ENCODE measurements around the gene GPATCH8.

The GPATCH8 gene

DNA sequence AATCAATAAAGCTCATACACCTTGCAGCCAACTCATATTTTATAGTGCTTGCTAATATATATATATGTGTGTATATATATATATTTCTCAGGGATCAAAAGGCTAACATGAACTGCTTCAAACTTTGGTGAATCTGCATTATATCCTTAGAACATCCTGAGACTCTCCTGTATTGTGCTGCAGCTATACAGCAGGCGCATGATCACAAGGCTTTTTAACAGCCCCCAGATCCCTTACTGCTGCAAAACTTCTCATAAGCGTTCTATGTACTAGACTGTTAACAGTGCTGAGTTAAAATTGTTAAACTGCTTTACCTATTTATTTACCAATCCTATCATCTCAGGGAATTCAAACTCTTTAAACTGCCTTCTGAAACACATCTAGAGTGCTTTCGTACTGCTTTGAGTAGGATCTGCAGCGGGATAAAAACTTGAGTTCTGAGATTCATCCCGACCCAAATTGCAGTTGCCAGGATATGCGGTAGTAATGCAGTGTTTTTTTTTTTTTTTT, 1.3 kb downstream of the GPATCH8 start:
- no peak for DNase-seq (ENCODE audit: low spot score)
- TF ChIP-seq, protein P1, sequence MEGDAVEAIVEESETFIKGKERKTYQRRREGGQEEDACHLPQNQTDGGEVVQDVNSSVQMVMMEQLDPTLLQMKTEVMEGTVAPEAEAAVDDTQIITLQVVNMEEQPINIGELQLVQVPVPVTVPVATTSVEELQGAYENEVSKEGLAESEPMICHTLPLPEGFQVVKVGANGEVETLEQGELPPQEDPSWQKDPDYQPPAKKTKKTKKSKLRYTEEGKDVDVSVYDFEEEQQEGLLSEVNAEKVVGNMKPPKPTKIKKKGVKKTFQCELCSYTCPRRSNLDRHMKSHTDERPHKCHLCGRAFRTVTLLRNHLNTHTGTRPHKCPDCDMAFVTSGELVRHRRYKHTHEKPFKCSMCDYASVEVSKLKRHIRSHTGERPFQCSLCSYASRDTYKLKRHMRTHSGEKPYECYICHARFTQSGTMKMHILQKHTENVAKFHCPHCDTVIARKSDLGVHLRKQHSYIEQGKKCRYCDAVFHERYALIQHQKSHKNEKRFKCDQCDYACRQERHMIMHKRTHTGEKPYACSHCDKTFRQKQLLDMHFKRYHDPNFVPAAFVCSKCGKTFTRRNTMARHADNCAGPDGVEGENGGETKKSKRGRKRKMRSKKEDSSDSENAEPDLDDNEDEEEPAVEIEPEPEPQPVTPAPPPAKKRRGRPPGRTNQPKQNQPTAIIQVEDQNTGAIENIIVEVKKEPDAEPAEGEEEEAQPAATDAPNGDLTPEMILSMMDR (IDR thresholded peaks at IDR 0.05; ENCODE audit: borderline replicate concordance, control extremely low read depth, extremely low read depth, insufficient read depth, missing control alignments), result no peak
- in situ Hi-C loops (cut with MboI; ENCODE audit: low sequenced_read_pairs, unreplicated experiment), result loop anchor here (10.0 to 25.0 kb wide), 2 partner anchors 97 to 290 kb away; partner anchors contain the start of gene UBTF

DNA sequence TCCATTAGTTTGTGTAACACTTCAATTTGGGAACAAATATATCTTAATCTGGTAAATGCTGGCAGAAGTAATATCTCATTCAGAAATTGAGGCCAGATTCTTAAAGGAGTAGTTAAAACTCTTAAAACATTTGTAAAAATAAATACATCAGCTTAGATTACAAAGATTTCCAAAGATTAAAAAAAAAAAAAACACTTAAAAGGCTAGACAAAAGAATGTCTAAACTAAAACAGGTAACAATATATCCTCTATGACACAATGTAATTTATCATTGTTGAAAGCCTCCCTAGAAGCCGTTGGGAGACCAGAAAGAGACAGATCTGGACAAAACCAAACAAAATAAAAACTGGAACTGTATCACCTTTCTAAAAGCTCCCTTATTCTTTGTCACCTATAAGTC, 3.5 kb downstream of the GPATCH8 start:
- in situ Hi-C loops (cut with MboI; ENCODE audit: low sequenced_read_pairs, unreplicated experiment), result loop anchor here (10.0 to 25.0 kb wide), 2 partner anchors 95 to 287 kb away; partner anchors contain the start of gene UBTF
- DNase-seq (ENCODE audit: low spot score), result no peak
- TF ChIP-seq, protein P1 (IDR thresholded peaks at IDR 0.05; ENCODE audit: borderline replicate concordance, control extremely low read depth, extremely low read depth, insufficient read depth, missing control alignments), result no peak

DNA sequence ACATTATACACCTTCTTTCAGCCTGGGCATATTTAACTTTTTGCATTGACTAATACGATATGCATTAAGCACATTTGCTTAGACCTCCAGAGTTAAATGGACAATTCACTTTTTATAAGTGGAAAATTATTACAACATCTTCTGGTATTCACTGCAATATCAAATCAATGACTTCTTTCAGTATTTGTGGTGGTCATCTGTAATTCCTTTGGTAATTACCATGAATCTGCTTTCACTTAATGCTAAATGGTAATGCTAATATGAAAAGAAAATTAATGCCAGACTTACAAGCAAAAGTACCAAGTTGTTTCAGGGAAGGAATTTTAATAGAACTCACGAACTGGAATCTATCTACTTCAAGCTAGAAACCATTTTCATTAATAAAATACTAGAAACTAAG, 6.4 kb downstream of the GPATCH8 start:
- in situ Hi-C loops (cut with MboI; ENCODE audit: low sequenced_read_pairs, unreplicated experiment), result no loop called here
- no peak for DNase-seq (ENCODE audit: low spot score)
- TF ChIP-seq, protein P1 (IDR thresholded peaks at IDR 0.05; ENCODE audit: borderline replicate concordance, control extremely low read depth, extremely low read depth, insufficient read depth, missing control alignments), result no peak

GRCh38 chr17:44493339-44493738, 9.9 kb downstream of the GPATCH8 start:
- no peak for DNase-seq (ENCODE audit: low spot score)
- in situ Hi-C loops (cut with MboI; ENCODE audit: low sequenced_read_pairs, unreplicated experiment), result no loop called here
- TF ChIP-seq, protein P1 (IDR thresholded peaks at IDR 0.05; ENCODE audit: borderline replicate concordance, control extremely low read depth, extremely low read depth, insufficient read depth, missing control alignments), result no peak

DNA sequence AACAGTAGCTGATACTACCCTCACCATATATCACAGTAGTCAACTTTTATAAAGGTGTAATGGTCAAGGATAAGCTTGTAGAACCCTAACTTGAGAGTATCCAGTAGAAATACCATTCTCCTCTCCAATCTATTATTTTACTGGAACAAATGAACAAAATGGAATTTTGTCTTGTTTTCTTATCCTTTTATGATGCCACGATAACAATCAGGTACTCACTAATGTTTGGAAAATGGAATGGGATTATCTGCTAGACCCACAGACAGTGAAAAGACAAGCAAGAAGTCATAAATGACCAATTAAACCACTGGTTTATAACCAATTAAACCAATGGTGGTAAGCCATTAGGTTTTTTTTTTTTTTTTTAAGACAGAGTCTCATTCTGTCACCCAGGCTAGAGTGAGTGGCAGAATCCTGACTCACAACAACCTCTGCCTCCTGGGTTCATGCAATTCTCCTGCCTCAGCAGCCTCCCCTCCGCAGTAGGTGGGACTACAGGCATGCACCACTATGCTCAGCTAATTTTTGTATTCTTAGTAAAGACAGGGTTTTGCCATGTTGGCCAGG, 10.4 kb downstream of the GPATCH8 start:
- in situ Hi-C loops (cut with MboI; ENCODE audit: low sequenced_read_pairs, unreplicated experiment), result no loop called here
- TF ChIP-seq, protein P1 (IDR thresholded peaks at IDR 0.05; ENCODE audit: borderline replicate concordance, control extremely low read depth, extremely low read depth, insufficient read depth, missing control alignments), result no peak
- DNase-seq (ENCODE audit: low spot score), result no peak

- in situ Hi-C loops (cut with MboI; ENCODE audit: low sequenced_read_pairs, unreplicated experiment), result no loop called here
- TF ChIP-seq, protein P1 (IDR thresholded peaks at IDR 0.05; ENCODE audit: borderline replicate concordance, control extremely low read depth, extremely low read depth, insufficient read depth, missing control alignments), result no peak
- DNase-seq (ENCODE audit: low spot score), result no peak
Observed at GRCh38 chr17:44489581-44489980, 13.6 kb downstream of the GPATCH8 start.
